ENCODE measurements around the gene OR11H6. TPM values are rescaled to one million over a fixed set of nuclear protein-coding genes. Genes with fewer than 3 reads are reported as not detected.
"Not testable (repeated sequence)": the region's sequence is repeated elsewhere in the genome, so short reads cannot be mapped to it uniquely, and the experiment has no call there.

Gene OR11H6
- total RNA-seq, 1 donor = not detected

DNA sequence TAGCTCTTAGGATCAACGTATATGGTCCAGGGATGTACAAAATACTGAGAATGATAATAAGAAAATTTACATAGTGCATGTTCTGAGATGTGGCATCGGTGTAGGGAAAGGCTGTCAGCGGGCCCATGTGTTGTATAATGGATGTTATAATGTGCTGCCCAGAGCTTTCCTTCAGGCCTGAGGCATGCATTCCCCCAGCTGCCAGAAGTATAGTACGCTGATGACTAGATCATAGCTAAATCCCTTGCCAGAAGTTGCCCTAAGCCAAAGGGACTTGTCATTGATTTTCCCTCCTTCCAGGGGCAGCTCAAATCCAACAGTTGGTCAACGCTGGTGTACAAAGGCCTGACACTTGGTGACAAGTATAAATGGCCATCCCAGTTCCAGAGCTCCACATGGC is 39.3 kb upstream of the OR11H6 start:
- DNase-seq (ENCODE audit: low read depth) = no peak
- TF ChIP-seq, protein P1, sequence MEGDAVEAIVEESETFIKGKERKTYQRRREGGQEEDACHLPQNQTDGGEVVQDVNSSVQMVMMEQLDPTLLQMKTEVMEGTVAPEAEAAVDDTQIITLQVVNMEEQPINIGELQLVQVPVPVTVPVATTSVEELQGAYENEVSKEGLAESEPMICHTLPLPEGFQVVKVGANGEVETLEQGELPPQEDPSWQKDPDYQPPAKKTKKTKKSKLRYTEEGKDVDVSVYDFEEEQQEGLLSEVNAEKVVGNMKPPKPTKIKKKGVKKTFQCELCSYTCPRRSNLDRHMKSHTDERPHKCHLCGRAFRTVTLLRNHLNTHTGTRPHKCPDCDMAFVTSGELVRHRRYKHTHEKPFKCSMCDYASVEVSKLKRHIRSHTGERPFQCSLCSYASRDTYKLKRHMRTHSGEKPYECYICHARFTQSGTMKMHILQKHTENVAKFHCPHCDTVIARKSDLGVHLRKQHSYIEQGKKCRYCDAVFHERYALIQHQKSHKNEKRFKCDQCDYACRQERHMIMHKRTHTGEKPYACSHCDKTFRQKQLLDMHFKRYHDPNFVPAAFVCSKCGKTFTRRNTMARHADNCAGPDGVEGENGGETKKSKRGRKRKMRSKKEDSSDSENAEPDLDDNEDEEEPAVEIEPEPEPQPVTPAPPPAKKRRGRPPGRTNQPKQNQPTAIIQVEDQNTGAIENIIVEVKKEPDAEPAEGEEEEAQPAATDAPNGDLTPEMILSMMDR (IDR thresholded peaks at IDR 0.05; ENCODE audit: insufficient read depth, low read depth, low read length) = no peak
- H3K4me3 ChIP-seq (ENCODE audit: low read depth, low read length) = no peak overlapping the region

DNA sequence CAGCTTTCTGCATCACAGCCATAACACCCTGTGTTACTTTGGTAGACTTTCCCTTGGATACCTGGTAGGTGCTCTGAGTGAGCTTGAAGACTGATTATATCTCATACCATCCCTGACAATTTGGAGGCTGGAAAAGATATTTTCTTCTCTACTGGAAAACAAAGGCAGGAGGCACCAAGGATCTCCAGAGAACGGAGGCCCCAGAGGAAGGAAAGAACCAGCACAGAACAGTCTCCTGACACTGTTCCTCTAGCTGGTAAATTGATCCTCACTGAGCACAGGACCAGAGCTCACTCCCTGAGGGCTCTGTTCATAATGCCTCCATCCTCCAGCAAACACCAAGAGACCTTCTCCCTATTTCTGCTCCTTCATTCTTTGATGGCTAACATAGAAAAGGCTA is 32.9 kb upstream of the OR11H6 start, which contains the start of gene OR11G2:
TSS of gene OR11G2 (plus strand) at position 301 of the 400 bp plus-strand sequence. CDS start 6,542 bp downstream, outside the sequence.
- TF ChIP-seq, protein P1 (IDR thresholded peaks at IDR 0.05; ENCODE audit: insufficient read depth, low read depth, low read length) = no peak
- DNase-seq (ENCODE audit: low read depth) = no peak
- H3K4me3 ChIP-seq (ENCODE audit: low read depth, low read length) = no peak within 1 kb of the TSS

DNA sequence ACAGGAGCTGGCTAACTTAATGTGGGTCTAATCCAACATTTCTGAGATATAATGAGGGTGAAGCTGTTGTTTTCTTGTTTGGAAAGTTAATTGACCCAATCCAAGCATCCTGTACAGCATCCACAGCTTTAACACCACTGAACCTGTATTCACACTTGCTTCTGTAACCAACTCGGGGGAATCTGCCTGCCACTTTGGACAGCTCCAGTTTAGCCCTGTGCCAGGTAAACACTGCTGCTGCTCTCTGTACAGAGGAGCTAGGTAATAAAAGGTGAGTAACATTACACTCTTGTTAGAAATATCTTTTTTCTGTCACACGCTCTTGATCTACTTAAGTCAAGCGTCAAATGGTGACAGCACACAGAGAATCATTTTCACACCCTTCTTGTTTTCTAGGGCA is 32.1 kb upstream of the OR11H6 start:
- no peak for DNase-seq (ENCODE audit: low read depth)
- H3K4me3 ChIP-seq (ENCODE audit: low read depth, low read length) = no peak overlapping the region
- TF ChIP-seq, protein P1 (IDR thresholded peaks at IDR 0.05; ENCODE audit: insufficient read depth, low read depth, low read length) = no peak

DNA sequence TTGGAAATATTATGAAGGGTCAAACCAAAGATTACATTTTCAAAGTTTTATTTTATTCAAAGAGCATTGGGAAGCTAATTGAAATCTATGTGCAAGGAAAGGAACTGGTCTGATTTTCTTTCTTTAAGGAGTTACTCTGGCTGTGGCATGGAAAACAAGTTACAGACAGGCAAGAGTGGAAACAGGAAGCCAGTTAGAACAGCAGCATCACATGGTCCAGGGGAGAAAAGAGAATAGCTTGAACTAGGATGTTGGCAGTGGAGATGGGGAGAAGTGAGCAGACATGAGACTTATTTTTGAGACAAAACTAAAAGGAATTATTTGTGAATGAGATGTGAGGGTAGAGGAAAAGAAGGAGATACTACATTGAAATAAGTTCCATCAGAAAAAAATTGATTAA is 29.4 kb upstream of the OR11H6 start:
- TF ChIP-seq, protein P1 (IDR thresholded peaks at IDR 0.05; ENCODE audit: insufficient read depth, low read depth, low read length) = no peak
- no peak overlapping the region for H3K4me3 ChIP-seq (ENCODE audit: low read depth, low read length)
- DNase-seq (ENCODE audit: low read depth) = no peak

DNA sequence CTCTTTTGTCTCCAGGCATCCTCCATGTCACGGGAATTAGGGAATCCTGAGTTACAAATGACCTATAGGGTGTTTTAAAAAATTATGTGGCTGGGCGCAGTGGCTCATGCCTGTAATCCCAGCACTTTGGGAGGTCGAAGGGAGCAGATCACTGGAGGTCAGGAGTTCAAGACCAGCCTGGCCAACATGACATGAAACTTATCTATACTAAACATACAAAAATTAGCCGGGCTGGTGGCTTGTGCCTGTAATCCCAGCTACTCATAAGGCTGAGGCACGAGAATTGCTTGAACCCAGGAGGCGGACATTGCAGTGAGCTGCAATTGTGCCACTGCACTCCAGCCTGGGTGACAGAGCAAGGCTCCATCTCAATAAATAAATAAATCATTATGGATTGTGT is 28.3 kb upstream of the OR11H6 start:
- not testable (repeated sequence) for H3K4me3 ChIP-seq (ENCODE audit: low read depth, low read length); DNase-seq (ENCODE audit: low read depth)

DNA sequence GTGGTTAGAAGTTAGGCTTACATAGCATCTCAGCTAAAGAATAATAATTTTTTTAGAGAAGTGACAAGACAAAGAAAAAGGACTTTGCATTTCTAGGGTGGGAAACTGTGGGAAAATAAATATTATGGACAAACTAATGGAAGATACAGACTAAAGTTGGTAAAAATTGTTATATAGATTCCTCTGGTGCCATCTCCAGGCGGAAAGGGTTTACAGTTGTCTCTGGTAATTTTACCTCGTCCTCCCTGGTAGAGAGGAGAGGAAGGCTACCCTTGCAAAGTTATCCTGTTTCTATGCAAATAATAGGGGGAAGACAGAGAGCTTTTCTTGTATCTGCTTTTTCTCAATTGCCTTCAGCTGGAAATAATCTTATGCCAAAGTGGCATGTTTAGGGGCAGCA is 27.6 kb upstream of the OR11H6 start:
- no peak overlapping the region for H3K4me3 ChIP-seq (ENCODE audit: low read depth, low read length)
- TF ChIP-seq, protein P1 (IDR thresholded peaks at IDR 0.05; ENCODE audit: insufficient read depth, low read depth, low read length) = no peak
- DNase-seq (ENCODE audit: low read depth) = no peak

DNA sequence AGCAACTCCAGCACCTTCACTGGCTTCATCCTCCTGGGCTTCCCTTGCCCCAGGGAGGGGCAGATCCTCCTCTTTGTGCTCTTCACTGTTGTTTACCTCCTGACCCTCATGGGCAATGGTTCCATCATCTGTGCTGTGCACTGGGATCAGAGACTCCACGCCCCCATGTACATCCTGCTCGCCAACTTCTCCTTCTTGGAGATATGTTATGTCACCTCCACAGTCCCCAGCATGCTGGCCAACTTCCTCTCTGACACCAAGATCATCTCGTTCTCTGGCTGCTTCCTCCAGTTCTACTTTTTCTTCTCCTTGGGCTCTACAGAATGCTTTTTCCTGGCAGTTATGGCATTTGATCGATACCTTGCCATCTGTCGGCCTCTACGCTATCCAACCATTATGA is 26.1 kb upstream of the OR11H6 start:
- DNase-seq (ENCODE audit: low read depth) = no peak
- TF ChIP-seq, protein P1 (IDR thresholded peaks at IDR 0.05; ENCODE audit: insufficient read depth, low read depth, low read length) = no peak
- no peak overlapping the region for H3K4me3 ChIP-seq (ENCODE audit: low read depth, low read length)

Measured in fibroblast of villous mesenchyme (primary cell).